HEK293 (cell line): Measurements from ENCODE around the gene MAZ.
"Not testable (repeated sequence)": the region's sequence is repeated elsewhere in the genome, so short reads cannot be mapped to it uniquely, and the experiment has no call there.

Source experiments
- CTCF ChIA-PET: fragments of 350-600 bp; formaldehyde crosslinking; extraction: SDS; loops from one replicate; lab custom pipeline; 2021; ENCODE audit warnings: antibody characterized with exemption; lab: Yijun Ruan, JAX
- POLR2A ChIA-PET: fragments of 300-600 bp; formaldehyde crosslinking; extraction: SDS; loops from one replicate; lab custom pipeline; 2020; ENCODE audit warnings: antibody characterized with exemption, inconsistent platforms; lab: Yijun Ruan, JAX
- H3K27ac ChIP-seq: fragments of 200-500 bp; sonication (Bioruptor generic); 2 replicates; pipeline ENCODE4 v1.5.1; 2014; ENCODE audit warnings: low read depth, low read length, control low read depth, inconsistent platforms; ENCODE audit errors: extremely low read depth
- H3K36me3 ChIP-seq, 2 experiments: fragments of 200-500 bp in 1 of 2; sonication (Bioruptor generic) in 1 of 2; 1 replicate in 1 of 2; 2 replicates in 1 of 2; pipeline ENCODE4 v1.5.1; 2014 to 2017; ENCODE audit warnings: inconsistent platforms in 2 of 2, low read length in 2 of 2; ENCODE audit not compliant: control insufficient read depth in 2 of 2, insufficient read depth in 1 of 2
- H3K4me1 ChIP-seq: fragments of 200-500 bp; sonication (Bioruptor generic); 2 replicates; pipeline ENCODE4 v1.5.1; 2014; ENCODE audit warnings: mild to moderate bottlenecking, low read length, inconsistent platforms; ENCODE audit not compliant: control insufficient read depth, insufficient read depth
- H3K4me3 ChIP-seq: 2 replicates; pipeline ENCODE4 v1.5.1; 2011; ENCODE audit warnings: low read depth, mild to moderate bottlenecking, control low read depth, low read length, moderate library complexity
- H3K9me3 ChIP-seq: fragments of 200-500 bp; sonication (Bioruptor generic); 2 replicates; pipeline ENCODE4 v1.5.1; 2014; ENCODE audit warnings: low read depth, low read length, inconsistent platforms; ENCODE audit not compliant: control insufficient read depth, insufficient read depth
- EGR2 ChIP-seq: fragments of 450-650 bp; formaldehyde crosslinking; IDR thresholded peaks from 2 replicates; pipeline ENCODE4 v1.5.1; 2016; ENCODE audit warnings: low read depth, missing biosample characterization, missing genetic modification characterization
- FEZF1 ChIP-seq: fragments of 450-650 bp; formaldehyde crosslinking; IDR thresholded peaks from 2 replicates; pipeline ENCODE4 v1.5.1; 2016; ENCODE audit warnings: missing biosample characterization, missing genetic modification characterization
- IKZF3 ChIP-seq: fragments of 450-650 bp; IDR thresholded peaks from 2 replicates; pipeline ENCODE4 v1.5.0; 2018; ENCODE audit warnings: missing biosample characterization, mild to moderate bottlenecking, missing genetic modification characterization, moderate library complexity
- OSR2 ChIP-seq: fragments of 450-650 bp; formaldehyde crosslinking; IDR thresholded peaks from 2 replicates; pipeline ENCODE4 v1.5.1; 2016; ENCODE audit warnings: missing biosample characterization, missing genetic modification characterization
- RBAK ChIP-seq: fragments of 450-650 bp; formaldehyde crosslinking; IDR thresholded peaks from 2 replicates; pipeline ENCODE4 v1.5.1; 2016; ENCODE audit warnings: missing biosample characterization, missing genetic modification characterization
- SP7 ChIP-seq: fragments of 450-650 bp; formaldehyde crosslinking; IDR thresholded peaks from 2 replicates; pipeline ENCODE4 v1.5.1; 2016; ENCODE audit warnings: missing biosample characterization, missing genetic modification characterization
- ZBTB17 ChIP-seq: fragments of 450-650 bp; formaldehyde crosslinking; IDR thresholded peaks from 2 replicates; pipeline ENCODE4 v1.5.1; 2016; ENCODE audit warnings: missing biosample characterization, missing genetic modification characterization
- ZBTB48 ChIP-seq: fragments of 450-650 bp; formaldehyde crosslinking; IDR thresholded peaks from 2 replicates; pipeline ENCODE4 v1.5.1; 2016; ENCODE audit warnings: missing biosample characterization, missing genetic modification characterization
- ZFHX2 ChIP-seq: fragments of 450-650 bp; formaldehyde crosslinking; conservative IDR thresholded peaks from 2 replicates; pipeline ENCODE4 v1.5.1; 2016; ENCODE audit warnings: missing biosample characterization, missing genetic modification characterization
- ZNF10 ChIP-seq: fragments of 450-650 bp; formaldehyde crosslinking; IDR thresholded peaks from 2 replicates; pipeline ENCODE4 v1.5.1; 2017; ENCODE audit warnings: missing biosample characterization, missing genetic modification characterization
- ZNF221 ChIP-seq: fragments of 450-650 bp; formaldehyde crosslinking; IDR thresholded peaks from 2 replicates; pipeline ENCODE4 v1.5.1; 2017; ENCODE audit warnings: missing biosample characterization, missing genetic modification characterization, borderline replicate concordance
- ZNF23 ChIP-seq: fragments of 450-650 bp; formaldehyde crosslinking; IDR thresholded peaks from 2 replicates; pipeline ENCODE4 v1.5.1; 2016; ENCODE audit warnings: missing biosample characterization, missing genetic modification characterization, borderline replicate concordance
- ZNF473 ChIP-seq: fragments of 450-650 bp; formaldehyde crosslinking; IDR thresholded peaks from 2 replicates; pipeline ENCODE4 v1.5.1; 2017; ENCODE audit warnings: missing biosample characterization, missing genetic modification characterization
- ZNF600 ChIP-seq: fragments of 450-650 bp; formaldehyde crosslinking; IDR thresholded peaks from 2 replicates; pipeline ENCODE4 v1.5.1; 2016; ENCODE audit warnings: missing biosample characterization, missing genetic modification characterization
- ZNF626 ChIP-seq: fragments of 450-650 bp; sonication (Bioruptor Pico); formaldehyde crosslinking; IDR thresholded peaks from 2 replicates; pipeline ENCODE4 v1.5.1; 2018; ENCODE audit warnings: missing biosample characterization, missing genetic modification characterization, inconsistent platforms
- ZNF677 ChIP-seq: fragments of 450-650 bp; IDR thresholded peaks from 2 replicates; pipeline ENCODE4 v1.5.0; 2018; ENCODE audit warnings: missing biosample characterization, mild to moderate bottlenecking, missing genetic modification characterization, moderate library complexity
- ZNF837 ChIP-seq: fragments of 450-650 bp; formaldehyde crosslinking; IDR thresholded peaks from 2 replicates; pipeline ENCODE4 v1.5.1; 2016; ENCODE audit warnings: missing biosample characterization, missing genetic modification characterization
- TF ChIP-seq, protein P1 (sequence below): fragments of 450-650 bp; formaldehyde crosslinking; IDR thresholded peaks from 2 replicates; pipeline ENCODE4 v1.5.1; 2016; ENCODE audit warnings: missing biosample characterization, missing genetic modification characterization

MAZ gene

DNA sequence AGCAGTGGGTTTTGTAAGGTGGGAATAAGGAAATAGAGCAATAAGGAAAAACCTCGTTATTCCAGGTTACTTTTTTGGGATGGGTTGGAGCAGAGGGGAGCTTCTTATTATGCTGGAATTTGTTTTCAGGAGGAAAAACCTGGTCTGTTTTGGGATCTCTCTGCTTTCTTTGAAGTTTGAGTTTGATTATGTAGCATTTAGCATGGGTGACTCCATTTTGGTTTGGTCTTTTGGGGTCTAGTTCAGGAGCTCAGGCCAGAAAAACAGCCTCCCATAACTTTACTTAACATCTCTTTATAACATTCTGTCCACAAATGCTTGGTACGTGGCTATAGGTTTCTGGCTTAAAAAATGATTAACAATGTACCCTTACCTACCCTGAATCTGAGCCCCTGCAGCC is 36.8 kb upstream of the MAZ start (continued):
- TF ChIP-seq ZNF626 (tag by site-specific recombination): no peak
- TF ChIP-seq, all 188 proteins: peak for 0

DNA sequence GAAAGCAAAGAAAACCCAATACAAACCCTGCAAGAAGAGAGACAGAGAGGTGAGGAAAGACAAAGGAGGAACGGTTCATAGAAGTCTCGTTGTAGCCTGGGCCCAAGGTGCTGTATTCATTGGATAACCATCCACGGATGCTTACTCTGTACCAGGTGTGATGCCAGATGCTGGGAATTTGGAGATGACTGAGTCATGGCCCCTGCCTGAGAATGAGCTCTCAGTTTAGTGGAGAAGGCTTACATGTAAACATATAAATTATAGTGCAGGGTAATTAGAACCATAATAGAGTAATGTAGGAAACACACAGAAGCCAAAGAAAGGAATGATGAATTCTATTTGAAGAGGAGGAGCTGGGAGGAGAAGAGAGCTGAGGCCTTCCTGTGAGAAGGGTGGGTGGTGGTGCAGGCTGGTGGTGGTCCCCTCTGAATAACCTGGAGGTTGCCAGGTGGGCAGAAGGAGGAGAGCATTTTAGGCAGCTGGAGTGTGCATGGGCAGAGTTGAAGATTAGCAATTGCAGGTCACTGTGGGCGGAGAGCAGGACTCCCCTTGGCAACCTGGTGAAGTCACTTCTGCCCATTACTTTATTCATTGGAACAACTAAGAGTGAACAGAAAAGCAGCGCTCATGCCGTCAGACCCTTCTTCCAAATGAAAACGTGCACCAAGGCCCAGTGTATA is 35.9 kb upstream of the MAZ start:
- no peak overlapping the region for H3K4me3 ChIP-seq
- no peaks in the 10 kb centered on the region for H3K4me1 ChIP-seq
- no peaks in the 10 kb centered on the region for H3K9me3 ChIP-seq
- H3K27ac ChIP-seq: no peak overlapping the region
- 0 out of 2 replicates have a peak, but pooled peaks have one; percentile 14 for TF ChIP-seq OSR2 (tag by site-specific recombination)
- TF ChIP-seq ZFHX2 (tag by site-specific recombination): peak; percentile 86
- peak; percentile 28; the same call in 1 of the 2 replicates for TF ChIP-seq ZBTB17
- TF ChIP-seq RBAK (tag by site-specific recombination): no peak
- no peak for TF ChIP-seq FEZF1 (tag by site-specific recombination)
- TF ChIP-seq, protein P1, sequence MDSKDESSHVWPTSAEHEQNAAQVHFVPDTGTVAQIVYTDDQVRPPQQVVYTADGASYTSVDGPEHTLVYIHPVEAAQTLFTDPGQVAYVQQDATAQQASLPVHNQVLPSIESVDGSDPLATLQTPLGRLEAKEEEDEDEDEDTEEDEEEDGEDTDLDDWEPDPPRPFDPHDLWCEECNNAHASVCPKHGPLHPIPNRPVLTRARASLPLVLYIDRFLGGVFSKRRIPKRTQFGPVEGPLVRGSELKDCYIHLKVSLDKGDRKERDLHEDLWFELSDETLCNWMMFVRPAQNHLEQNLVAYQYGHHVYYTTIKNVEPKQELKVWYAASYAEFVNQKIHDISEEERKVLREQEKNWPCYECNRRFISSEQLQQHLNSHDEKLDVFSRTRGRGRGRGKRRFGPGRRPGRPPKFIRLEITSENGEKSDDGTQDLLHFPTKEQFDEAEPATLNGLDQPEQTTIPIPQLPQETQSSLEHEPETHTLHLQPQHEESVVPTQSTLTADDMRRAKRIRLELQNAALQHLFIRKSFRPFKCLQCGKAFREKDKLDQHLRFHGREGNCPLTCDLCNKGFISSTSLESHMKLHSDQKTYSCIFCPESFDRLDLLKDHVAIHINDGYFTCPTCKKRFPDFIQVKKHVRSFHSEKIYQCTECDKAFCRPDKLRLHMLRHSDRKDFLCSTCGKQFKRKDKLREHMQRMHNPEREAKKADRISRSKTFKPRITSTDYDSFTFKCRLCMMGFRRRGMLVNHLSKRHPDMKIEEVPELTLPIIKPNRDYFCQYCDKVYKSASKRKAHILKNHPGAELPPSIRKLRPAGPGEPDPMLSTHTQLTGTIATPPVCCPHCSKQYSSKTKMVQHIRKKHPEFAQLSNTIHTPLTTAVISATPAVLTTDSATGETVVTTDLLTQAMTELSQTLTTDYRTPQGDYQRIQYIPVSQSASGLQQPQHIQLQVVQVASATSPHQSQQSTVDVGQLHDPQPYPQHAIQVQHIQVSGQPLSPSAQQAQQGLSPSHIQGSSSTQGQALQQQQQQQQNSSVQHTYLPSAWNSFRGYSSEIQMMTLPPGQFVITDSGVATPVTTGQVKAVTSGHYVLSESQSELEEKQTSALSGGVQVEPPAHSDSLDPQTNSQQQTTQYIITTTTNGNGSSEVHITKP (tag by site-specific recombination): 0 out of 2 replicates have a peak, but pooled peaks have one; percentile 9
- TF ChIP-seq ZNF837: no peak
- no peak for TF ChIP-seq ZBTB48
- no peak for TF ChIP-seq ZNF221 (tag by site-specific recombination)
- TF ChIP-seq EGR2 (tag by site-specific recombination): peak; percentile 95
- TF ChIP-seq SP7 (tag by site-specific recombination): peak; percentile 90
- TF ChIP-seq IKZF3 (tag by site-specific recombination): no peak
- POLR2A ChIA-PET: interaction anchor here (1.0 kb wide), 1 partner anchor 34 kb away, joined by 4 read pairs; no protein-coding TSS in a partner anchor
- CTCF ChIA-PET: interaction anchor here (0.9 kb wide), 1 partner anchor 20 kb away, joined by 6 read pairs; no protein-coding TSS in a partner anchor
- no peaks in the 10 kb centered on the region for H3K36me3 ChIP-seq

DNA sequence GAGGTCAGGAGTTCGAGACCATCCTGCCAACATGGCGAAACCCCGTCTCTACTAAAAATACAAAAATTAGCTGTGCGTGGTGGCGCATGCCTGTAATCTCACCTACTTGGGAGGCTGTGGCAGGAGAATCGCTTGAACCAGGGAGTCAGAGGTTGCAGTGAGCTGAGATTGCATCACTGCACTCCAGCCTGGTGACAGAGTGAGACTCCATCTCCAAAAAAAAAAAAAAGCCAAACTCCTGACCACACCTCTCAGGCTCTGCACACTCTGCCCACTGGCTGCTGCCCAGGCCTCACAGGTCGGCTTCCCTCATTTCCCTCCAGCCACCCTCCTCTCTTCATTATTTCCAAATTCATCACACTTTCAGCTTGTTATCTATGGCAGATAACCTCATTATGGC is 34.0 kb upstream of the MAZ start:
- H3K9me3 ChIP-seq, H3K27ac ChIP-seq, H3K4me3 ChIP-seq, H3K4me1 ChIP-seq, CTCF ChIA-PET, H3K36me3 ChIP-seq: not testable (repeated sequence)
- POLR2A ChIA-PET: interaction anchor here (0.6 to 1.5 kb wide), 3 partner anchors 16 to 153 kb away, joined by 3 to 10 read pairs (median 4); partner anchors contain the start of gene KIF22
- TF ChIP-seq ZBTB17: peak; percentile 48; the same call in 1 of the 2 replicates
- TF ChIP-seq ZNF600 (tag by site-specific recombination): peak; percentile 47; the same call in 1 of the 2 replicates
- TF ChIP-seq, all 188 proteins: peak for 2; not testable (repeated sequence) for 186

DNA sequence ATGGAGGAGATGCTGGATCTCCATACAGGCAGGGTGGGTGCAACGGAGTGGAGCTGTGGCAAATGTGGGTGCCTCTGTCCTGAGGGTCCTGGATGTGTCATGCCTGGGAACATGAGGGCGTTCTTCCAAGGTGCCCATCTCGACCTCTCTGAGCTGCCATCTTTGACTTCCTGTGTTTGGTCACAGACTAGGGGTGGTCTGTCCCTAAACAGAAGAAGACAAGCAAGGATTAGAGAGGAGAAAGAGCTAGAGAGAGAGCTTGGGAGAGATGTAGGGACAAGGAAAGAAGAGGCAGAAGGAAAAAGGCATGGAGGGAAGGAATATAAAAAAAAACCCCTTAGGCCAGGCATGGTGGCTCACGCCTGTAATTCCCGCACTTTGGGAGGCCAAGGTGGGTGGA is 31.6 kb upstream of the MAZ start:
- Histone ChIP-seq H3K4me1 (no peaks in the 10 kb centered on the region), H3K27ac (no peak overlapping the region), H3K36me3 (no peaks in the 10 kb centered on the region), H3K4me3 (no peak overlapping the region), H3K9me3 (no peaks in the 10 kb centered on the region)
- TF ChIP-seq ZNF23 (no peak), ZNF473 (no peak), ZNF10 (tag by site-specific recombination) (peak; percentile 82; the same call in 1 of the 2 replicates), ZNF677 (tag by site-specific recombination) (no peak)
- POLR2A ChIA-PET: no interaction called here
- CTCF ChIA-PET: interaction anchor here (0.6 to 0.7 kb wide), 2 partner anchors 17 to 675 kb away, joined by 3 to 5 read pairs; no protein-coding TSS in a partner anchor
